ENCODE results near the gene TRMT2A. TPM values are rescaled to one million over a fixed set of nuclear protein-coding genes. Genes with fewer than 3 reads are reported as not detected.
A peak's percentile ranks its signal among the peaks of the same experiment; 100 is the strongest.

The TRMT2A gene
- total and polyA plus RNA-seq, 10 of the 15 experiments (the other 5 are each of a cell fraction or from before 2014, with no cell fraction given), result 0.29 to 97.0 (median 57.9) TPM

- TF ChIP-seq NRF1 (conservative IDR thresholded peaks at IDR 0.05; ENCODE audit: low read depth, low read length), result no peak
- TF ChIP-seq ZBTB40 (IDR thresholded peaks at IDR 0.05; ENCODE audit: borderline replicate concordance), result no peak
Observed at GRCh38 chr22:20131859-20132685, 15.0 kb upstream of the TRMT2A start (continued).

DNA sequence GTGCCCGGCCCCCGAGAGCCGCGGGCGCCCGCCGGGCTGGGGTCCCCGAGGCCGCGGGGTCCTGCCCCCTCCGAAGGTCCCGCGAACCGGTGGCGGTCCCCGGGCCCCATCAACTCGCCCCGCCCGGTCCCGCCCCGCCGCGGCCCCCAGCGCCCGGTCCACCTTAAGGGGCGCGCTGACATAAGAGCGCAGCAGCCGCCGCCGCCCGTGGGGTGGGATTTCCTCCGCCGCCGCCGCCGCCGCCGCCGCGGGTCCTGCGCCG lies 14.5 kb upstream of the TRMT2A start, which contains the start of gene ZDHHC8:
ZDHHC8 (plus strand) TSS at position 208 of the 262 bp plus-strand sequence. CDS start 144 bp downstream, outside the sequence.
- TF ChIP-seq EGR1 (IDR thresholded peaks at IDR 0.05; ENCODE audit: borderline replicate concordance in 1 of 2, low read depth in 2 of 2, low read length in 2 of 2) (peak in 1 of 2 experiments; percentile 2; a peak in 1 of 3 replicates), MTA3 (IDR thresholded peaks at IDR 0.05; ENCODE audit: borderline replicate concordance, low read length) (no peak), CREB1 (IDR thresholded peaks at IDR 0.05; ENCODE audit: low read depth) (no peak), SIX5 (IDR thresholded peaks at IDR 0.05; ENCODE audit: low read depth, low read length, severe bottlenecking) (no peak), RUNX3 (IDR thresholded peaks at IDR 0.05; ENCODE audit: low read length) (no peak), RFX5 (IDR thresholded peaks at IDR 0.05; ENCODE audit: low read depth, low read length) (no peak), BMI1 (IDR thresholded peaks at IDR 0.05; ENCODE audit: borderline replicate concordance) (no peak), MXI1 (IDR thresholded peaks at IDR 0.05; ENCODE audit: low read depth, low read length) (no peak), SMARCA5 (IDR thresholded peaks at IDR 0.05) (0 out of 2 replicates have a peak, but pooled peaks have one; percentile 12), BRCA1 (IDR thresholded peaks at IDR 0.05; ENCODE audit: low read depth, low read length) (no peak)
- TF ChIP-seq, protein P1, sequence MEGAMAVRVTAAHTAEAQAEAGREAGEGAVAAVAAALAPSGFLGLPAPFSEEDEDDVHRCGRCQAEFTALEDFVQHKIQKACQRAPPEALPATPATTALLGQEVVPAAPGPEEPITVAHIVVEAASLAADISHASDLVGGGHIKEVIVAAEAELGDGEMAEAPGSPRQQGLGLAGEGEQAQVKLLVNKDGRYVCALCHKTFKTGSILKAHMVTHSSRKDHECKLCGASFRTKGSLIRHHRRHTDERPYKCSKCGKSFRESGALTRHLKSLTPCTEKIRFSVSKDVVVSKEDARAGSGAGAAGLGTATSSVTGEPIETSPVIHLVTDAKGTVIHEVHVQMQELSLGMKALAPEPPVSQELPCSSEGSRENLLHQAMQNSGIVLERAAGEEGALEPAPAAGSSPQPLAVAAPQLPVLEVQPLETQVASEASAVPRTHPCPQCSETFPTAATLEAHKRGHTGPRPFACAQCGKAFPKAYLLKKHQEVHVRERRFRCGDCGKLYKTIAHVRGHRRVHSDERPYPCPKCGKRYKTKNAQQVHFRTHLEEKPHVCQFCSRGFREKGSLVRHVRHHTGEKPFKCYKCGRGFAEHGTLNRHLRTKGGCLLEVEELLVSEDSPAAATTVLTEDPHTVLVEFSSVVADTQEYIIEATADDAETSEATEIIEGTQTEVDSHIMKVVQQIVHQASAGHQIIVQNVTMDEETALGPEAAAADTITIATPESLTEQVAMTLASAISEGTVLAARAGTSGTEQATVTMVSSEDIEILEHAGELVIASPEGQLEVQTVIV (IDR thresholded peaks at IDR 0.05; ENCODE audit: borderline replicate concordance, partially characterized antibody), result no peak
- CTCF ChIA-PET, result no interaction called here
- POLR2A ChIA-PET, result no interaction called here

More for the DNA sequence above, 14.5 kb upstream of the TRMT2A start, which contains the start of gene ZDHHC8:
- in situ Hi-C loops (cut with MboI) (no loop called here), intact Hi-C loops (cut with micrococcal nuclease; ENCODE audit: unreplicated experiment) (no loop called here)
- peak within 1 kb of the TSS; percentile 52 for H3K27ac ChIP-seq (ENCODE audit: control insufficient read depth, insufficient read depth)
- H3K79me2 ChIP-seq (ENCODE audit: control insufficient read depth, insufficient read depth, low read length), result peaks cover 7% of the 10 kb centered on the region
- no peaks in the 10 kb centered on the region for H3K9me3 ChIP-seq (replicated peaks; ENCODE audit: control insufficient read depth, insufficient read depth, low read length)
- H3K4me1 ChIP-seq (ENCODE audit: control insufficient read depth, insufficient read depth, low read length), result peaks cover 12% of the 10 kb centered on the region
- DNase-seq (ENCODE audit: low read depth, low spot score) (no peak), ATAC-seq (peak; percentile 51), FAIRE-seq (no peak)
- RAD21 ChIA-PET (ENCODE audit: unreplicated experiment), result no interaction called here
- no peaks in the 10 kb centered on the region for H3K27me3 ChIP-seq (replicated peaks in 1 of 2; ENCODE audit: control insufficient read depth in 2 of 2, insufficient read depth in 2 of 2, low read length in 1 of 2)
- peak within 1 kb of the TSS; percentile 83 for H3K4me2 ChIP-seq (ENCODE audit: control insufficient read depth, insufficient read depth)
- peak within 1 kb of the TSS; percentile 74 for H3K4me3 ChIP-seq
- no CpG with 5 or more reads among the region's 43 CpGs for WGBS (ENCODE audit: insufficient coverage, insufficient replicate concordance, low lambda C conversion rate, missing lambda C conversion rate)
- peaks cover 9 to 10% of the 10 kb centered on the region in 2 experiments; a peak in 3 of 4 replicates for H3K36me3 ChIP-seq (ENCODE audit: control insufficient read depth in 2 of 2, insufficient read depth in 2 of 2, low read length in 1 of 2)
- peak within 1 kb of the TSS; percentile 73 for H3K9ac ChIP-seq (ENCODE audit: control insufficient read depth, insufficient read depth, low read length)
- no peaks in the 10 kb centered on the region for H4K20me1 ChIP-seq (ENCODE audit: control insufficient read depth, insufficient read depth)
- SMC1A ChIA-PET (ENCODE audit: uncharacterized antibody, unreplicated experiment), result no interaction called here
- H2AFZ ChIP-seq (ENCODE audit: control insufficient read depth, low read depth, low read length), result peak within 1 kb of the TSS; percentile 80
- BruUV-seq (replicated peaks), result no TSS peak

All from GM12878 (cell line).